SK-N-MC (cell line): ENCODE measurements around the gene SCGB3A1.

Source experiments
- DNase-seq: peaks from one replicate; pipeline ENCODE4 v3.0.0-alpha.2; 2011; ENCODE audit warnings: low read depth, low spot score
- H3K27ac ChIP-seq: fragments of 200-600 bp; sonication (generic); 2 replicates; pipeline ENCODE4 v1.5.1; 2016; ENCODE audit warnings: mixed run types
- H3K36me3 ChIP-seq: fragments of 200-600 bp; sonication (generic); 2 replicates; pipeline ENCODE4 v1.6.1; 2017; ENCODE audit warnings: antibody characterized with exemption, low read length, mixed read lengths; ENCODE audit not compliant: insufficient read depth
- H3K4me3 ChIP-seq: fragments of 200-600 bp; sonication (generic); 2 replicates; pipeline ENCODE4 v1.5.1; 2016
- H3K9ac ChIP-seq: fragments of 200-600 bp; sonication (generic); 2 replicates; pipeline ENCODE4 v1.8.0; 2017; ENCODE audit warnings: mixed run types, mixed read lengths; ENCODE audit not compliant: insufficient read length
- H3K9me3 ChIP-seq: fragments of 200-600 bp; sonication (generic); 2 replicates; pipeline ENCODE4 v1.6.1; 2017; ENCODE audit warnings: low read depth, mild to moderate bottlenecking, antibody characterized with exemption, low read length, moderate library complexity, mixed read lengths
- EZH2 ChIP-seq: fragments of 200-600 bp; sonication (generic); IDR thresholded peaks from one replicate; pipeline ENCODE4 v1.6.1; 2017; ENCODE audit warnings: antibody characterized with exemption
- FOXP2 ChIP-seq: optimal IDR thresholded peaks from 2 replicates; pipeline ENCODE3; 2011; ENCODE audit warnings: mild to moderate bottlenecking, moderate library complexity; ENCODE audit not compliant: insufficient read depth; ENCODE audit errors: extremely low read length, control extremely low read depth
- POLR2AphosphoS5 ChIP-seq: IDR thresholded peaks from 2 replicates; pipeline ENCODE4 v1.6.1; 2012; ENCODE audit warnings: mild to moderate bottlenecking, low read depth, low read length, borderline replicate concordance

SCGB3A1 gene

DNA sequence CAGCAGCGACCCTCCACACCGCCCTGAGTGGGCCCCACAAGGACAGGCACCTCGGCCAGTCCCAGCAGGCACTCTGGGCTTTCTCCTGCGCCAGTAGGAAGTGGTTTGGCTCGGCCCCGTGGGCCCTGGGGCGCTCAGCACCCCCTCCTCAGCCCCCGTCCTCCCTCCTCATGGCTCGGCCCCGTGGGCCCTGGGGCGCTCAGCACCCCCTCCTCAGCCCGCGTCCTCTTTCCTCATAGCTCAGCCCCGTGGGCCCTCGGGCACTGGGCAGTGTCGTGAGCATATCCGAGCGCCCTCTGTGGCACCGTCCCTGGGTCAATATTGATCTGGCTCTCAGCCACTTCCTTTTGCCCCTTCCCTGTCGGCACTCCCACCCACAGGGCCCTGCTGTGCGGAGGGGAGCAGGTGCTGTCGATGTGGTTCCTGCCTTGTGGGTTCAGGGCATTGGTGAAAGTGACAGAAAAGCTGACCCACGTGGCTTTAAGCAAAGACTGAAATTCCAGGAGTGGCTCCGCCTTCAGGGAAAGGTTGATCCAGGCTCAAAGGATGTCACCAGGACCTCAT, 5.5 kb upstream of the SCGB3A1 start:
- Histone ChIP-seq H3K9ac (no peak overlapping the region), H3K36me3 (no peaks in the 10 kb centered on the region), H3K9me3 (no peaks in the 10 kb centered on the region), H3K27ac (no peak overlapping the region), H3K4me3 (no peak overlapping the region)
- no peak for DNase-seq
- TF ChIP-seq FOXP2: no peak
- no peak for TF ChIP-seq POLR2AphosphoS5
- no peak for TF ChIP-seq EZH2

DNA sequence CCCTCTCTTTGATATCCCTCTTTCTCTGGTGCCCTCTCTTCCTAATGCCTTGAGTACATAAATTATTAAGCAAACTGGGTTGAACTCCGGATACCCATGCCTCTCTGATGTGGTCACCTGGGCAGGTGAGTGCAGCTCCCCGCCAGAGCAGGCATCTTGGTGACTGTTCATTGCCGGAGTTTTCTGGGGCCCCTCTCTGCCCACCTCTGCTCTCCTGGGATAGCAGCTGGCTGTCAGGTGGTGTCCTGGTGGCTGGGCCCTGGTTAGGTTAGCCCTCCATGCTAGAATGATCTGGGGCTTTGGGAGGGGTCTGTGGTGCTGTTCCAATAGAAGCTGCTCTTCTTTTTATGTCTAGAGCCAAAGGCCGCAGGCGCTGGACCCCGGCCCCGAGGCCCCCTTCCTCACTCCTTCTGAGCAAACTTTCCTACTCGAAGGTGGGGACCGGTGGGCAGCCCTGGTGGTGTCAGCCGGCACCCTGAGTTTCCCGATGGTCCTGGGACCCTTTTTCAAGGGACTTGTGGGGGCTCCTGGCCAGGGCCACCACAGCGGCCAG, 4.9 kb upstream of the SCGB3A1 start:
- Histone ChIP-seq H3K4me3 (no peak overlapping the region), H3K9me3 (no peaks in the 10 kb centered on the region), H3K9ac (no peak overlapping the region), H3K27ac (no peak overlapping the region), H3K36me3 (no peaks in the 10 kb centered on the region)
- DNase-seq: no peak
- no peak for TF ChIP-seq FOXP2
- no peak for TF ChIP-seq EZH2
- no peak for TF ChIP-seq POLR2AphosphoS5

DNA sequence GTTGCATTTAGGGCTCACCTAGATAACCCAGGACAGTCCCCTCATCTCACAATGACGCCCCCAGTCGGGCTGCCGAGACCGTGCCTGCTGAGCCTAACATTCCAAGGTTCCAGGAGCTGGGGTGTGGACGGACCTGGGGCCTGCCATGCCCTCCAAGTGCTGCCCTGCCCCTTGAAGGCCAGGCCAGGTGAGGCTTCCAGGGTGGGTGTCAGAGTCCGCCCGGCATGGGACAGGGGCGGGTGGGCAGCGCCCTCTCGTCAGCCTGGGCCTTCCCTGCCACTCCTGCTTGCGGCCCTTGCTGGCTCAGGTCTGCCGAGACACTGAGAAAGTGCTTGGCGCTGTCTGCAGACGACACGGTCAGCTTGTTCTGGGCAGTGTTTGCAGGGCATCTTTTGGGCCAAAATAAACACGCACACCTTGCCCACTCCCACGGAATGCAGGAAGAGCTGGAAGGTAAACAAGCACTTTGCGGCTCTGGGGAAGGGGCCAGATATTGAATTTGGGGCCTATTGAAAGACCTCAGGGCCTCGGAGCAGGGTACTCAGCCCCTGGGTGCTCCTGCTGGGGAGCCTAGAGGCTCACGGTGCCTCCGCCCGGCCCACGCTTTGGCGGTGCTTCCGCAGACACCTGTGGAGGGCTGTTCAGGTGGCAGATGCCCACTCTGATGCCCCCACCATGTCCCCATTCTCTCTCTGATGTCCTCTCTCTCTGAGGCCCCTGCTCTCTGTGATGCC, 4.2 kb upstream of the SCGB3A1 start:
- no peak overlapping the region for H3K27ac ChIP-seq
- no peaks in the 10 kb centered on the region for H3K36me3 ChIP-seq
- no peak overlapping the region for H3K9ac ChIP-seq
- no peak overlapping the region for H3K4me3 ChIP-seq
- DNase-seq: no peak
- no peaks in the 10 kb centered on the region for H3K9me3 ChIP-seq
- TF ChIP-seq EZH2: no peak
- no peak for TF ChIP-seq FOXP2
- no peak for TF ChIP-seq POLR2AphosphoS5

DNA sequence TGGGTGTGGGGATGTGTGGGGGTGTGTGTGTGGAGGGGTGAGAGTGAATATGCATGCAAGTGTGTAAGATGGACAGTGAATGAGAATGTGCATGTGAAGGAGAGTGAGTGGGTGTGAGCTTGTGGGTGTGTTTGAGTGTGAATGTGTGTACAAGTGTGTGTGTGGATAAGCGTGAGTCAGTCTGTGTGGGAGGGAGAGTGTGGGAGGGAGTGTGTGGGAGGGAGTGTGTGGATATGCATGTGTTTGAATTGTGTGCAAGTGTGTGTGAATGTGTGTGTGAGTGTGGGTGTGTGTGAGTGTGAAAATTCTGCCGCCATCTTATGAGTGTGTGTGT, 3.7 kb upstream of the SCGB3A1 start:
- H3K36me3 ChIP-seq: no peaks in the 10 kb centered on the region
- TF ChIP-seq POLR2AphosphoS5: no peak
- TF ChIP-seq EZH2: no peak
- TF ChIP-seq FOXP2: no peak
- H3K4me3 ChIP-seq: no peak overlapping the region
- no peak overlapping the region for H3K9ac ChIP-seq
- no peak overlapping the region for H3K27ac ChIP-seq
- H3K9me3 ChIP-seq: no peaks in the 10 kb centered on the region
- DNase-seq: no peak

DNA sequence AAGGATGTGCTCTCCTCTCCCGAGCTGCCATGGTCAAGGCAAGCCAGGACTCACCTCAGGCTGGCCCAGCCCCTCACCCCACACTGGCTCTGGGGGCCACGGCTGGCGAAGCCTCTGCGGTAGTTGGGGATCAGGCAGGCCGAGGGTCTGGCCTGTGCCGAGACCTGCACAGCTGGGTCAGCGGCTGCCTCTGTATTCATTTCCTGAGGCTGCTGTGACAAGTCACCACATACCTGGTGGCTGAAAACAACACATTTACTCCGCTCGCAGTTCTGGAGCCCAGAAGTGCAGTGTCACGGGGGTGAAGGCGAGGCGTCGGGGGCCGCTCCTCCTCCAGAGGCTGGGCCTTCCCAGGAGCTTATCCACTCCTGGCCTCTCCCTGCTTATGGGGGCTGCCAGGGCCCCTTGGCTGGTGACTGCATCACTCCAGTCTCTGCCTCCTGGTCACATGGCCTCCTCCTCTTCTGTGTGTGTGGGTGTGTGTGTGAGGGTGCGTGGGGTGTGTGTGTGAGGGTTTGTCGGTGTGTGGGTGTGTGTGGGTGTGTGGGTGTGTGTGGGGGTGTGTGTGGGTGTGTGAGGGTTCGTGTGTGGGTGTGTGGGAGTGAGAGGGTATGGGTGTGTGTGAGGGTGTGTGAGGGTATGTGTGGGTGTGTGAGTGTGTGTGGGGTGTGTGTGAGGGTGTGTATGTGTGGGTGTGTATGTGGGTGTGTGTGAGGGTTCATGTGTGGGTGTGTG, 3.2 kb upstream of the SCGB3A1 start:
- no peak overlapping the region for H3K4me3 ChIP-seq
- DNase-seq: no peak
- no peak overlapping the region for H3K9ac ChIP-seq
- H3K9me3 ChIP-seq: no peaks in the 10 kb centered on the region
- H3K27ac ChIP-seq: no peak overlapping the region
- no peaks in the 10 kb centered on the region for H3K36me3 ChIP-seq
- no peak for TF ChIP-seq EZH2
- TF ChIP-seq FOXP2: no peak
- no peak for TF ChIP-seq POLR2AphosphoS5

DNA sequence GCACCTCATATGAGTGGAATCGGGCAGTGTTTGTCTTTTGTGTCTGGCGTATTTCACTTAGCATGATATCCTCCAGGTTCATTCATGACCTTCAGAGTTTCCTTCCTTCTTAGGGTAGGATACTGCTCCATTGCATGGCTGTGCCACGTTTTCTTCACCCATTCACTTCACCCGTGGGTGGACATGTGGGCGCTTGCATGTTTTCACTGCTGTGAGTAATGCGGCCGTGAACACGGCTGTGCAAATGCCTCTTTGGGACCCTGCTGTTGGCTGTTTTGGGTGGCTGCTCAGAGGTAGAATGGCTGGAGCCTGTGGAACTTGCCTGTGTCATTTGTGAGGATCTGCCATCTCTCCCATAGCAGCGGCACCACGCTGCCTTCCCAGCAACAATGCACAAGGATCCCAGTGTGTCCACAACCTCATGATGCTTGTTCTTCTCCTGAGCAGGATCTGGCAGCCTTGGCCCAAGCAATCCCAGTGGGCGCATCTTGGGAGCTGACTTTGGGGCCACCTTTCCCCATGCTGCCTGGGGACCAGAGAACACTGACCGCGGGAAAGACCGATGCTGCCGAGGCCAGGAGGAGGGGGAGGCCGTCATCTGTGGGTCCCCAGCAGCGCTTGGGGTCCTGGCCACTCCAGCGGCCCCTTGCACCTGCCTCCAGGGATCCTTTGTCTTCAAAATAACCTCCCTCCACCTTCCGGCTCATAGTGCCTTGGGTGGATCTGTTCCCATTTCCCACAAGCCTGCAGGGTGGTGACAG, 2.3 kb upstream of the SCGB3A1 start:
- H3K27ac ChIP-seq: no peak overlapping the region
- H3K9me3 ChIP-seq: no peaks in the 10 kb centered on the region
- H3K36me3 ChIP-seq: no peaks in the 10 kb centered on the region
- H3K9ac ChIP-seq: no peak overlapping the region
- no peak for TF ChIP-seq POLR2AphosphoS5
- no peak for TF ChIP-seq FOXP2
- TF ChIP-seq EZH2: no peak
- H3K4me3 ChIP-seq: no peak overlapping the region
- DNase-seq: no peak

DNA sequence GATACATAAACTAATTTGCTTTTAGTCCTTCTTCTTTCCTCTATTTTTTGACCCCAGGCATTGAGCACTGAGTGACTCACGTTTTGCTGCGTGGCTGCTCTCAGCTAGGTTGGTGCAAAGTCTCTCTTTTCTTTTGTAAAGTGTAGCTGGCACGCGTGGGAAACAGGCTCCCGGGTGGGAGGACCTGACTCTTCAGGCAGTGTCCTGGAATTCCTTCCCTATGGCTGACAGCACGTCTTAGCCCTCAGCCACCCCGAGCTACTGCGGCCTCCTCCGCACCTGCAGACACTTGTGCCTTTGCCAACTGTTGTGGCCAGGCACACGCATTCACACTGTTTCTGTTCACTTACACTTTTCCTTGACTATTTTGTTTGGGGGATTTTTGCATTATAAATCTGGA, 877 bp upstream of the SCGB3A1 start:
- Histone ChIP-seq H3K27ac (no peak overlapping the region), H3K9ac (no peak overlapping the region), H3K4me3 (no peak overlapping the region), H3K9me3 (no peaks in the 10 kb centered on the region), H3K36me3 (no peaks in the 10 kb centered on the region)
- no peak for DNase-seq
- TF ChIP-seq FOXP2 (no peak), POLR2AphosphoS5 (no peak), EZH2 (no peak)

DNA sequence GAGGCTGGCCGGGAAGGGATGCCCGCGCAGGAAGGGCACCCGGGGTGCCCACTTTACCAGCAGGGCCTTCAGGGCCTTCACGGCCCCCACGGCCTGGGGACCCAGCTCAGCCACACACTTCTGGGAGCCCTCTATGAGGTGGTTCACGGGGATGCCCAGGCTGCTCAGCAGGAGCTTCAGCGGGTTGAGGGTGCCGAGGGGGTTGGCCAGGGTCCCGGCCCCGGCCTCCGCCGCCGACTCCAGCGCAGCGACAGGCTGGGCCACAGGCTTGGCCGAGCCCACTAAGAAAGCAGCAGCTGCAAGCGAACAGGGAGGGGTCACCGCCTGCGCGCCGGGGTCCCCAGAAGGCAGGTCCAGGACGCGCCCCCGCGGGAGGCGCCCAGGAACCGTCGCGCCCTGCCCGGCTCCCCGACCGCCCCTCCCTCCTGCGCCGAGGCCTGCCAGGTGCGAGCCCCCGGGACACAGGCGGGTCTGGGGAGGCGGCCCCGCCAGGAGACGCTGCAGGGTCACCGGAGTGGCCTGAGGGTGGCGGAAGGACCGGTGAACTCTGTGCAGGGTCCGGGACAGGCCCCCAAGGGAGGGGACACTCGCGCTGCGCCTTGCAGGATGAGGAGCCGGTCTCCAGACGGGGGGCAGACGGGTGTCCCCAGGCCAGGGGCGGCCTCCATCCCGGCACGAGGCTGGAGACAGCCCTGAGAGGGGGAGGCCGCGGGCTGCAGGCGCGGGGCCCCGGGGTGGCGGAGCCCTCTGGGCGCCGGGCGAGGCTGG, 572 bp downstream of the SCGB3A1 start:
- no peaks in the 10 kb centered on the region for H3K9me3 ChIP-seq
- TF ChIP-seq POLR2AphosphoS5 (no peak), EZH2 (no peak), FOXP2 (no peak)
- no peak overlapping the region for H3K27ac ChIP-seq
- no peak overlapping the region for H3K4me3 ChIP-seq
- no peaks in the 10 kb centered on the region for H3K36me3 ChIP-seq
- no peak overlapping the region for H3K9ac ChIP-seq
- no peak for DNase-seq
